CD1c-positive myeloid dendritic cell (primary cell): ENCODE data around the gene RFX1.
"Not testable (repeated sequence)": the region's sequence is repeated elsewhere in the genome, so short reads cannot be mapped to it uniquely, and the experiment has no call there.

Experiments
- DNase-seq: peaks from one replicate; pipeline ENCODE4 v3.0.0-alpha.2; 2016; ENCODE audit errors: extremely low spot score

RFX1 gene

GRCh38 chr19:13979244-13979615 is 26.9 kb downstream of the RFX1 start:
- DNase-seq = peak; percentile 20

- DNase-seq = peak; percentile 33
Measured at GRCh38 chr19:13978351-13979243, 27.5 kb downstream of the RFX1 start.

GRCh38 chr19:13977803-13978202 is 28.3 kb downstream of the RFX1 start:
- DNase-seq = no peak

- DNase-seq = no peak
Measured at GRCh38 chr19:13976446-13976845, 29.7 kb downstream of the RFX1 start.

GRCh38 chr19:13975870-13976269 is 30.2 kb downstream of the RFX1 start:
- DNase-seq = no peak

- DNase-seq = no peak
Measured at GRCh38 chr19:13974073-13974472, 32.0 kb downstream of the RFX1 start.

GRCh38 chr19:13973479-13973878 is 32.6 kb downstream of the RFX1 start:
- not testable (repeated sequence) for DNase-seq

- DNase-seq = no peak
Measured at GRCh38 chr19:13972368-13973155, 33.6 kb downstream of the RFX1 start.

- DNase-seq = not testable (repeated sequence)
Measured at GRCh38 chr19:13971868-13972267, 34.3 kb downstream of the RFX1 start.

- DNase-seq = no peak
Measured at GRCh38 chr19:13969897-13970296, 36.2 kb downstream of the RFX1 start.

GRCh38 chr19:13968999-13969398 is 37.1 kb downstream of the RFX1 start:
- DNase-seq = no peak

- no peak for DNase-seq
Measured at GRCh38 chr19:13968383-13968935, 37.7 kb downstream of the RFX1 start.

- DNase-seq = not testable (repeated sequence)
Measured at GRCh38 chr19:13967206-13967605, 38.9 kb downstream of the RFX1 start.

GRCh38 chr19:13966684-13967128 is 39.4 kb downstream of the RFX1 start:
- no peak for DNase-seq

- no peak for DNase-seq
Measured at GRCh38 chr19:13965926-13966683, 40.0 kb downstream of the RFX1 start.

- DNase-seq = no peak
Measured at GRCh38 chr19:13965377-13965896, 40.7 kb downstream of the RFX1 start.

GRCh38 chr19:13964776-13965175 is 41.3 kb downstream of the RFX1 start:
- DNase-seq = no peak

GRCh38 chr19:13963603-13964105 is 42.5 kb downstream of the RFX1 start:
- no peak for DNase-seq

GRCh38 chr19:13962699-13963602 is 43.2 kb downstream of the RFX1 start:
- DNase-seq = no peak
